OCI-LY1 (cell line): Measurements from ENCODE around the gene SMIM24.

Experiments used
- EZH2 ChIP-seq: fragments of 200-600 bp; sonication (generic), shearing (Covaris generic); IDR thresholded peaks from 2 replicates; pipeline ENCODE4 v1.8.0; 2017; ENCODE audit warnings: borderline replicate concordance, mixed run types, mild to moderate bottlenecking, antibody characterized with exemption, low read length, moderate library complexity, mixed read lengths
- TF ChIP-seq, protein P1 (sequence below): fragments of 200-600 bp; sonication (generic), shearing (Covaris generic); IDR thresholded peaks from 2 replicates; pipeline ENCODE4 v1.5.1; 2017; ENCODE audit warnings: mild to moderate bottlenecking, antibody characterized with exemption, low read length, moderate library complexity, mixed read lengths

- TF ChIP-seq, protein P1, sequence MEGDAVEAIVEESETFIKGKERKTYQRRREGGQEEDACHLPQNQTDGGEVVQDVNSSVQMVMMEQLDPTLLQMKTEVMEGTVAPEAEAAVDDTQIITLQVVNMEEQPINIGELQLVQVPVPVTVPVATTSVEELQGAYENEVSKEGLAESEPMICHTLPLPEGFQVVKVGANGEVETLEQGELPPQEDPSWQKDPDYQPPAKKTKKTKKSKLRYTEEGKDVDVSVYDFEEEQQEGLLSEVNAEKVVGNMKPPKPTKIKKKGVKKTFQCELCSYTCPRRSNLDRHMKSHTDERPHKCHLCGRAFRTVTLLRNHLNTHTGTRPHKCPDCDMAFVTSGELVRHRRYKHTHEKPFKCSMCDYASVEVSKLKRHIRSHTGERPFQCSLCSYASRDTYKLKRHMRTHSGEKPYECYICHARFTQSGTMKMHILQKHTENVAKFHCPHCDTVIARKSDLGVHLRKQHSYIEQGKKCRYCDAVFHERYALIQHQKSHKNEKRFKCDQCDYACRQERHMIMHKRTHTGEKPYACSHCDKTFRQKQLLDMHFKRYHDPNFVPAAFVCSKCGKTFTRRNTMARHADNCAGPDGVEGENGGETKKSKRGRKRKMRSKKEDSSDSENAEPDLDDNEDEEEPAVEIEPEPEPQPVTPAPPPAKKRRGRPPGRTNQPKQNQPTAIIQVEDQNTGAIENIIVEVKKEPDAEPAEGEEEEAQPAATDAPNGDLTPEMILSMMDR: no peak
- no peak for TF ChIP-seq EZH2
Observed at GRCh38 chr19:3455960-3456601, 24.2 kb downstream of the SMIM24 start.
